Neuronal stem cell (in vitro differentiated cells): ENCODE measurements around the gene C5orf63. TPM values are rescaled to one million over a fixed set of nuclear protein-coding genes. Genes with fewer than 3 reads are reported as not detected.
"Not testable (repeated sequence)": the region's sequence is repeated elsewhere in the genome, so short reads cannot be mapped to it uniquely, and the experiment has no call there.

ENCODE experiments used
- DNase-seq: peaks from one replicate; pipeline ENCODE4 v3.0.0-alpha.2; 2013; ENCODE audit warnings: low spot score
- H2AFZ ChIP-seq: one replicate; pipeline ENCODE4 v1.6.1; 2013; ENCODE audit warnings: mild to moderate bottlenecking, low read length, inconsistent platforms
- H2AK5ac ChIP-seq: 2 replicates; pipeline ENCODE4 v1.6.1; 2013; ENCODE audit warnings: low read depth, mild to moderate bottlenecking, inconsistent platforms, low read length, moderate library complexity, mixed read lengths
- H2BK120ac ChIP-seq: 2 replicates; pipeline ENCODE4 v1.6.1; 2013; ENCODE audit warnings: low read depth, mild to moderate bottlenecking, inconsistent platforms, low read length, moderate library complexity, mixed read lengths
- H2BK12ac ChIP-seq: one replicate; pipeline ENCODE4 v1.6.1; 2013; ENCODE audit warnings: low read length, inconsistent platforms
- H2BK15ac ChIP-seq: 2 replicates; pipeline ENCODE4 v1.6.1; 2013; ENCODE audit warnings: mild to moderate bottlenecking, low read length, inconsistent platforms, mixed read lengths
- H2BK5ac ChIP-seq: one replicate; pipeline ENCODE4 v1.6.1; 2013; ENCODE audit warnings: inconsistent platforms, mild to moderate bottlenecking, low read length, moderate library complexity
- H3K14ac ChIP-seq: one replicate; pipeline ENCODE4 v1.6.1; 2013; ENCODE audit warnings: low read length, inconsistent platforms
- H3K18ac ChIP-seq: 2 replicates; pipeline ENCODE4 v1.6.1; 2013; ENCODE audit warnings: low read length, inconsistent platforms
- H3K23ac ChIP-seq: 2 replicates; pipeline ENCODE4 v1.6.1; 2013; ENCODE audit warnings: low read depth, mild to moderate bottlenecking, mixed read lengths, low read length, inconsistent platforms; ENCODE audit not compliant: poor library complexity
- H3K27ac ChIP-seq: replicated peaks from 3 replicates; pipeline ENCODE4 v1.5.1; 2013; ENCODE audit warnings: low read length, inconsistent platforms
- H3K27me3 ChIP-seq, 3 experiments: 2 replicates each; pipeline ENCODE4 v1.6.1; 2013; ENCODE audit warnings: low read length in 3 of 3, mild to moderate bottlenecking in 2 of 3, inconsistent platforms in 1 of 3, low read depth in 1 of 3, mixed read lengths in 1 of 3, moderate library complexity in 1 of 3; ENCODE audit not compliant: control insufficient read depth in 3 of 3, insufficient read depth in 3 of 3
- H3K36me3 ChIP-seq, 2 donors: replicated peaks in 1 of 2; 2 replicates each; pipeline ENCODE4 v1.6.1; 2013; ENCODE audit warnings: low read length in 2 of 2; ENCODE audit not compliant: control insufficient read depth in 2 of 2, insufficient read depth in 2 of 2
- H3K4ac ChIP-seq: 2 replicates; pipeline ENCODE4 v1.6.1; 2013; ENCODE audit warnings: inconsistent platforms, mild to moderate bottlenecking, low read length, moderate library complexity
- H3K4me1 ChIP-seq, 2 donors: 1 replicate in 1 of 2; 2 replicates in 1 of 2; pipeline ENCODE4 v1.6.1; 2013; ENCODE audit warnings: low read length in 2 of 2, low read depth in 1 of 2; ENCODE audit not compliant: control insufficient read depth in 2 of 2, insufficient read depth in 1 of 2
- H3K4me2 ChIP-seq: one replicate; pipeline ENCODE4 v1.6.1; 2013; ENCODE audit warnings: mild to moderate bottlenecking, low read length, inconsistent platforms; ENCODE audit not compliant: insufficient read depth, poor library complexity, severe bottlenecking
- H3K4me3 ChIP-seq, 2 donors: 2 replicates each; pipeline ENCODE4 v1.5.1; 2013; ENCODE audit warnings: low read length in 2 of 2, mild to moderate bottlenecking in 2 of 2, inconsistent platforms in 1 of 2, moderate library complexity in 1 of 2
- H3K79me1 ChIP-seq: one replicate; pipeline ENCODE4 v1.6.1; 2013; ENCODE audit warnings: low read depth, mild to moderate bottlenecking, inconsistent platforms, low read length, moderate library complexity
- H3K9ac ChIP-seq: one replicate; pipeline ENCODE4 v1.6.1; 2013; ENCODE audit warnings: mild to moderate bottlenecking, low read depth, low read length, inconsistent platforms; ENCODE audit not compliant: poor library complexity
- H3K9me3 ChIP-seq, 2 donors: replicated peaks in 1 of 2; 2 replicates each; pipeline versions ENCODE3 to v1.6.1; 2013; ENCODE audit warnings: low read length in 2 of 2, mild to moderate bottlenecking in 2 of 2, inconsistent platforms in 1 of 2, low read depth in 1 of 2, mixed read lengths in 1 of 2, moderate library complexity in 1 of 2; ENCODE audit not compliant: control insufficient read depth in 2 of 2, insufficient read depth in 1 of 2
- H4K8ac ChIP-seq: one replicate; pipeline ENCODE4 v1.6.1; 2013; ENCODE audit warnings: low read depth, mild to moderate bottlenecking, inconsistent platforms, low read length, moderate library complexity
- H4K91ac ChIP-seq: one replicate; pipeline ENCODE4 v1.6.1; 2013; ENCODE audit warnings: low read length, low read depth, mild to moderate bottlenecking, inconsistent platforms; ENCODE audit not compliant: poor library complexity
- WGBS, 2 donors: extraction: QIAGEN DNeasy Blood & Tissue Kit; methylation state at CpG; one replicate each; pipeline ENCODE4 v1.1.7; 2013; ENCODE audit warnings: missing lambda C conversion rate in 2 of 2, mixed read lengths in 1 of 2; ENCODE audit not compliant: insufficient read length in 2 of 2, insufficient replicate concordance in 1 of 2; ENCODE audit errors: extremely low coverage in 2 of 2; 5-methylcytosine and 5-hydroxymethylcytosine counted together
- polyA plus RNA-seq, 2 experiments: library from polyadenylated mRNA; stranded (reverse); fragments of 200-250 nt; gene quantifications; one replicate each; pipeline ENCODE4 v1.2.3, GENCODE V29; 2013

Gene C5orf63
- polyA plus RNA-seq (2013, experiment 1 of 2), result 0.32 TPM
- 0.48 TPM for polyA plus RNA-seq (2013, experiment 2 of 2)

DNA sequence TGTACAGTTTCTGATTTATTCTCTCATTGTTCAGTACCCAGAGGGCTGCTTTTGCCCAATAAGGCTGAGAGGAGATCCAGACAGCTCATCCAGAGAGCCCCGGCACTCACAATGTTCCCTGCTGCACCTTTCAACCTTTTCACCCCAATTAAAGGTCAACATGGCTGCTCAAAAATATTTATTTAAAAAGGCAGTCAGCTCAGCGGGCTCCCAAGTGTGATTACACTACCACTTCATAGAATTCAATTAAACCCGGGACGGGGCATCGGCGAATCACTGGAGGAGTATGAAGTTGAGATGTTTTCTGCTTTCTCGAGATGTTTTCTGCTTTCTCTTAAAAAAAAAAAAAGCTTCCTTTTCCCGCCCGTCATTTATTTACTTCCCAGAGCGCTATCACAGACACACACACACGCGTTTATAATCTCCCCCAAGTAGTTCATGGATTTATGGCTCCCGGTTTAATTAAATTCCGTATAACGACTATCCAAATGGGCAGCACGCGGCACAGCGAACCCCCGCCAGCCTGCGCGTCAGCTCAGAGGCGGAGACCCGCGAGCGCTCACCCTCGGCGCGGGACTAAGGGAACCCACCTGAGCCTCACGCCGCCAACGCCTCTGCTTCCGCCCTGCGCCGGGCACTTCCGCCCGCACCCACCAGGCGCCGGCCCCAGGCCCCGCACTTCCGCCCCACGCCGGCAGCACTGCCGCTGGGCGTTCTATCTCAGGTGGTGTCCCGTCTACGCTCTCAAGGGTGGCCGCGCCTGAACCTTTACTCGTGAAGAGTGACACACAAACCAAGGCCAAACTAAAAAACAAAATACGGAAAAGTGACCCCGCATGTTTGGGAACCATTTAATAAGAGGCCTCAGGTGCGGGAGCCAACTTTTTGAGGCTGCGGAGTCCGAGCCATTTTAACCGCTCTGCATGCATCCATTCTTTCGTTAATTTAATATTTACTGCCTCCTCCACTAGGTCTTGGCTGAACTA, at the start of gene C5orf63:
TSS of gene C5orf63 (minus strand) at position 642 of the 986 bp plus-strand sequence. CDS start 14,507 bp downstream, outside the sequence.
- H3K27me3 ChIP-seq, result no peaks in the 10 kb centered on the region
- no peaks in the 10 kb centered on the region for H3K36me3 ChIP-seq
- no peak within 1 kb of the TSS for H2BK5ac ChIP-seq
- no peak within 1 kb of the TSS for H2BK120ac ChIP-seq
- no peak within 1 kb of the TSS for H4K91ac ChIP-seq
- no peak within 1 kb of the TSS for H3K14ac ChIP-seq
- no peaks in the 10 kb centered on the region for H3K79me1 ChIP-seq
- H3K4ac ChIP-seq, result no peak within 1 kb of the TSS
- no peak within 1 kb of the TSS for H3K9ac ChIP-seq
- peaks cover 0 to 35% of the 10 kb centered on the region in 2 donors for H3K4me1 ChIP-seq
- no peak within 1 kb of the TSS for H2AFZ ChIP-seq
- H4K8ac ChIP-seq, result no peak within 1 kb of the TSS
- H2BK15ac ChIP-seq, result no peak within 1 kb of the TSS
- H3K27ac ChIP-seq, result no peak within 1 kb of the TSS
- H3K9me3 ChIP-seq, result no peaks in the 10 kb centered on the region
- H3K4me2 ChIP-seq, result no peak within 1 kb of the TSS
- H3K18ac ChIP-seq, result peak within 1 kb of the TSS; percentile 49
- WGBS, 2 donors, result no CpG with 5 or more reads among the region's 56 CpGs
- no peak within 1 kb of the TSS for H2AK5ac ChIP-seq
- no peak within 1 kb of the TSS for H3K23ac ChIP-seq
- no peak within 1 kb of the TSS for H2BK12ac ChIP-seq
- peak within 1 kb of the TSS in 1 of 2 donors; percentile 56 for H3K4me3 ChIP-seq
- no peak for DNase-seq

DNA sequence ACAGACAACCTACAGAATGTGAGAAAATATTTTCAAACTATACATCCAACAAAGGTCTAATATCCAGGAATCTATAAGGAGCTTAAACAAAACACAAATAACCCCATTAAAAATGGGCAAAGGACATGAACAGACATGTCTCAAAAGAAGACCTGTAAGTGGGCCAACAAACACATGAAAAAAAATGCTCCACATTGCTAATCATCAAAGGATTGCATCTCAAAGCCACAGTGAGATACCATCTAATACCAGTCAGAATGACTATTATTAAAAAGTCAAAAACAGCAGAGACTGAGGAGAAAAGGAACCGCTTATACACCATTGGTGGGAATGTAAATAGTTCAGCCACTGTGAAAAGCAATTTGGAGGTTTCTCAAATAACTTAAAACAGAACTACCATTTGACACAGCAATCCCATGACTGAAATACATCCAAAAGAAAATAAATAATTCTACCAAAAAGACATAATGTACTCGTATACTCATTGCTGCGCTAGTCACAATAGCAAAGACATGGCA, 39.1 kb upstream of the C5orf63 start:
- H3K23ac ChIP-seq, result no peak overlapping the region
- H3K9me3 ChIP-seq, result peaks cover 0 to 8% of the 10 kb centered on the region in 2 donors
- no peak overlapping the region for H2BK120ac ChIP-seq
- peaks cover 1% of the 10 kb centered on the region for H3K79me1 ChIP-seq
- H2AFZ ChIP-seq, result no peak overlapping the region
- no peak overlapping the region for H2BK15ac ChIP-seq
- H3K36me3 ChIP-seq, result no peaks in the 10 kb centered on the region
- peaks cover 0 to 3% (median 0%) of the 10 kb centered on the region in 3 experiments for H3K27me3 ChIP-seq
- no peak overlapping the region for H3K4ac ChIP-seq
- H4K91ac ChIP-seq, result no peak overlapping the region
- H3K4me3 ChIP-seq, result no peak overlapping the region
- no peak overlapping the region for H3K9ac ChIP-seq
- no peak overlapping the region for H4K8ac ChIP-seq
- H3K27ac ChIP-seq, result no peak overlapping the region
- no peak overlapping the region for H2AK5ac ChIP-seq
- H2BK5ac ChIP-seq, result no peak overlapping the region
- no peak overlapping the region for H3K18ac ChIP-seq
- no peak overlapping the region for H2BK12ac ChIP-seq
- no CpG with 5 or more reads among the region's 3 CpGs for WGBS, 2 donors
- DNase-seq, result no peak
- H3K14ac ChIP-seq, result no peak overlapping the region
- H3K4me1 ChIP-seq, result no peaks in the 10 kb centered on the region
- H3K4me2 ChIP-seq, result no peak overlapping the region

DNA sequence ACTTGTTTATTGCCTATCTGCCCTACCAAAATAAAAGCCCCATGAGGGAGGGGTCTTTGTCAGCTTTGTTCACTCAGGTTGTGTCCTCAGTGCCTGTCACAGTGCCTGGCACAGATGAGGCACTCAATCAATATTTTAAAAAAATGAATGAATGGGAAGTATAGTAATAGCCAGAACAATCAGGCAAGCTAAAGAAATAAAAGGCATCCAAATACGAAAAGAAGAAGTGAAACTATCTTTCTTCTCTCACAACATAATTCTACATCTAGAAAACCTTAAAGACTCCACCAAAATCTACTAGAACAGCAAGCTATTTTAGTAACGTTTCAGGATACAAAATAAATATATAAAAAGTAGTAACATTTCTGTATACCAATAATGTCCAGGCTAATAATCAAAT, 37.8 kb upstream of the C5orf63 start:
- H2BK120ac ChIP-seq, result no peak overlapping the region
- peaks cover 1% of the 10 kb centered on the region for H3K79me1 ChIP-seq
- H3K27ac ChIP-seq, result no peak overlapping the region
- no peak overlapping the region for H3K4me2 ChIP-seq
- peaks cover 0 to 8% of the 10 kb centered on the region in 2 donors for H3K9me3 ChIP-seq
- no peaks in the 10 kb centered on the region for H3K4me1 ChIP-seq
- H2BK15ac ChIP-seq, result no peak overlapping the region
- H2AK5ac ChIP-seq, result no peak overlapping the region
- no peak overlapping the region for H2BK12ac ChIP-seq
- H3K36me3 ChIP-seq, result no peaks in the 10 kb centered on the region
- WGBS, 2 donors, result no CpG with 5 or more reads among the region's 2 CpGs
- no peak overlapping the region for H4K91ac ChIP-seq
- H3K9ac ChIP-seq, result no peak overlapping the region
- no peak overlapping the region for H2BK5ac ChIP-seq
- no peak overlapping the region for H3K23ac ChIP-seq
- no peak overlapping the region for H3K18ac ChIP-seq
- no peak overlapping the region for H3K14ac ChIP-seq
- no peak overlapping the region for H3K4me3 ChIP-seq
- no peak overlapping the region for H4K8ac ChIP-seq
- H2AFZ ChIP-seq, result no peak overlapping the region
- peaks cover 0 to 3% (median 0%) of the 10 kb centered on the region in 3 experiments for H3K27me3 ChIP-seq
- DNase-seq, result no peak
- no peak overlapping the region for H3K4ac ChIP-seq

DNA sequence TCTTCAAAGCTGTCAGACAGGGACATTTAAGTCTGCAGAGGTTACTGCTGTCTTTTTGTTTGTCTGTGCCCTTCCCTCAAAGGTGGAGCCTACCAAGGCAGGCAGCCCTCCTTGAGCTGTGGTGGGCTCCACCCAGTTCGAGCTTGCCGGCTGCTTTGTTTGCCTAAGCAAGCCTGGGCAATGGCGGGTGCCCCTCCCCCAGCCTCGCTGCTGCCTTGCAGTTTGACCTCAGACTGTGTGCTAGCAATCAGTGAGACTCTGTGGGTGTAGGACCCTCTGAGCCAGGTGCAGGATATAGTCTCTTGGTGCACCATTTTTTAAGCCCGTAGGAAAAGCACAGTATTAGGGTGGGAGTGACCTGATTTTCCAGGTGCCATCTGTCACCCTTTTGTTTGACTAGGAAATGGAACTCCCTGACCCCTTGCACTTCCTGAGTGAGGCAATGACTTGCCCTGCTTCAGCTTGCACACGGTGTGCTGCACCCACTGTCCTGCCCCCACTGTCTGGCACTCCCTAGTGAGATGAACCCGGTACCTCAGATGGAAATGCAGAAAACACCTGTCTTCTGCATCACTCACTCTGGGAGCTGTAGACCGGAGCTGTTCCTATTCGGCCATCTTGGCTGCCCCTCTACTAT, 35.4 kb upstream of the C5orf63 start:
- H4K91ac ChIP-seq, H3K4ac ChIP-seq, H3K14ac ChIP-seq, H2AK5ac ChIP-seq, H4K8ac ChIP-seq, H3K9ac ChIP-seq, H2BK120ac ChIP-seq, H3K9me3 ChIP-seq, H3K18ac ChIP-seq, H2BK15ac ChIP-seq, H3K36me3 ChIP-seq, H2BK5ac ChIP-seq, H2AFZ ChIP-seq, H3K4me1 ChIP-seq, H3K4me2 ChIP-seq, H3K23ac ChIP-seq, DNase-seq, H3K27me3 ChIP-seq, H2BK12ac ChIP-seq, H3K4me3 ChIP-seq, H3K79me1 ChIP-seq, H3K27ac ChIP-seq: not testable (repeated sequence)
- WGBS, 2 donors, result no CpG with 5 or more reads among the region's 9 CpGs
